WTC11 (cell line): ENCODE results near the gene ATP13A4. TPM values are rescaled to one million over a fixed set of nuclear protein-coding genes. Genes with fewer than 3 reads are reported as not detected.

ENCODE experiments used
- ATAC-seq: fragments of 200-7000 bp; cut with Tn5 transposase; 2 replicates; pipeline ENCODE4 v1.10.0; 2021; ENCODE audit warnings: mild to moderate bottlenecking, moderate library complexity
- CTCF ChIA-PET: fragments of 300-600 bp; sonication (Branson Sonifier 250); formaldehyde crosslinking; loops from one replicate; lab custom pipeline; 2021; ENCODE audit warnings: antibody characterized with exemption; lab: Charles Lee
- POLR2A ChIA-PET: fragments of 350-600 bp; sonication (Branson Sonifier 250); formaldehyde crosslinking; loops from one replicate; lab custom pipeline; 2021; ENCODE audit warnings: antibody characterized with exemption; lab: Charles Lee
- DNase-seq: peaks from one replicate; pipeline ENCODE4 v3.0.0; 2021; ENCODE audit warnings: low spot score
- H3K27ac Mint-ChIP-seq: 2 replicates; pipeline ENCODE4 v1.8.0; 2021; ENCODE audit warnings: mixed read lengths
- H3K27me3 Mint-ChIP-seq: 2 replicates; pipeline ENCODE4 v1.8.0; 2021; ENCODE audit warnings: low read depth, mild to moderate bottlenecking, moderate library complexity, mixed read lengths
- H3K36me3 Mint-ChIP-seq: 2 replicates; pipeline ENCODE4 v1.8.0; 2021; ENCODE audit warnings: mixed read lengths
- H3K4me1 Mint-ChIP-seq: 2 replicates; pipeline ENCODE4 v1.8.0; 2022; ENCODE audit warnings: mixed read lengths
- H3K4me3 Mint-ChIP-seq: 2 replicates; pipeline ENCODE4 v1.8.0; 2021; ENCODE audit warnings: mild to moderate bottlenecking, moderate library complexity, mixed read lengths
- H3K9me3 Mint-ChIP-seq: 2 replicates; pipeline ENCODE4 v1.8.0; 2021; ENCODE audit warnings: mixed read lengths
- ATF1 ChIP-seq: sonication (generic); formaldehyde crosslinking; IDR thresholded peaks from 2 replicates; pipeline ENCODE4 v1.8.1; 2023; ENCODE audit warnings: mild to moderate bottlenecking, moderate library complexity, missing genetic modification reagents
- CDX4 ChIP-seq: fragments of 250-450 bp; sonication (Bioruptor Pico); IDR thresholded peaks from 2 replicates; pipeline ENCODE4 v1.9.0; 2021; ENCODE audit warnings: moderate library complexity, mild to moderate bottlenecking, inconsistent platforms, borderline replicate concordance
- CREM ChIP-seq: sonication (generic); formaldehyde crosslinking; IDR thresholded peaks from 2 replicates; pipeline ENCODE4 v1.8.1; 2022; ENCODE audit warnings: mild to moderate bottlenecking, missing genetic modification reagents, moderate library complexity
- FOXJ3 ChIP-seq: sonication (generic); formaldehyde crosslinking; IDR thresholded peaks from 2 replicates; pipeline ENCODE4 v1.9.0; 2021; ENCODE audit warnings: missing genetic modification reagents, mild to moderate bottlenecking, borderline replicate concordance
- FOXK1 ChIP-seq: sonication (generic); formaldehyde crosslinking; IDR thresholded peaks from 2 replicates; pipeline ENCODE4 v1.8.0; 2022; ENCODE audit warnings: mild to moderate bottlenecking, moderate library complexity, missing genetic modification reagents
- HMGXB4 ChIP-seq: sonication (generic); formaldehyde crosslinking; IDR thresholded peaks from 2 replicates; pipeline ENCODE4 v1.8.1; 2023; ENCODE audit warnings: mild to moderate bottlenecking, moderate library complexity, missing genetic modification reagents
- KAT7 ChIP-seq: sonication (generic); formaldehyde crosslinking; IDR thresholded peaks from 2 replicates; pipeline ENCODE4 v1.8.1; 2023; ENCODE audit warnings: missing genetic modification reagents, mild to moderate bottlenecking, borderline replicate concordance
- MYBL2 ChIP-seq: sonication (generic); formaldehyde crosslinking; IDR thresholded peaks from 2 replicates; pipeline ENCODE4 v1.8.1; 2023; ENCODE audit warnings: mild to moderate bottlenecking, moderate library complexity, missing genetic modification reagents
- NFE2L1 ChIP-seq: sonication (generic); formaldehyde crosslinking; IDR thresholded peaks from 2 replicates; pipeline ENCODE4 v1.8.1; 2023; ENCODE audit warnings: missing genetic modification reagents
- NFYB ChIP-seq: sonication (generic); formaldehyde crosslinking; conservative IDR thresholded peaks from 2 replicates; pipeline ENCODE4 v1.8.0; 2022; ENCODE audit warnings: low read depth, missing genetic modification reagents
- NR2C2 ChIP-seq: sonication (generic); formaldehyde crosslinking; IDR thresholded peaks from 2 replicates; pipeline ENCODE4 v1.8.0; 2022; ENCODE audit warnings: mild to moderate bottlenecking, missing genetic modification reagents
- PRRX2 ChIP-seq: fragments of 250-450 bp; sonication (Bioruptor Pico); IDR thresholded peaks from 2 replicates; pipeline ENCODE4 v1.8.0; 2021; ENCODE audit warnings: mild to moderate bottlenecking
- TEAD4 ChIP-seq: sonication (generic); formaldehyde crosslinking; IDR thresholded peaks from 2 replicates; pipeline ENCODE4 v1.8.0; 2022; ENCODE audit warnings: mild to moderate bottlenecking, missing genetic modification reagents
- ZMAT4 ChIP-seq: fragments of 250-450 bp; sonication (Bioruptor Pico); IDR thresholded peaks from 2 replicates; pipeline ENCODE4 v1.9.0; 2021; ENCODE audit warnings: mild to moderate bottlenecking
- ZNF121 ChIP-seq: sonication (generic); formaldehyde crosslinking; IDR thresholded peaks from 2 replicates; pipeline ENCODE4 v1.8.0; 2023; ENCODE audit warnings: missing genetic modification reagents
- ZNF532 ChIP-seq: fragments of 250-450 bp; sonication (Bioruptor Pico); IDR thresholded peaks from 2 replicates; pipeline ENCODE4 v1.9.0; 2021; ENCODE audit warnings: mild to moderate bottlenecking, borderline replicate concordance
- total RNA-seq: library from RNA; stranded (reverse); gene quantifications from 3 replicates; pipeline ENCODE4 v1.2.3, GENCODE V29; 2021
- TF ChIP-seq, protein P1 (sequence below): sonication (generic); formaldehyde crosslinking; IDR thresholded peaks from 2 replicates; pipeline ENCODE4 v1.8.1; 2022; ENCODE audit warnings: mild to moderate bottlenecking, moderate library complexity, missing genetic modification reagents
- TF ChIP-seq, protein P2 (sequence below): fragments of 250-450 bp; sonication (Bioruptor Pico); IDR thresholded peaks from 2 replicates; pipeline ENCODE4 v2.1.2; 2022; ENCODE audit warnings: mild to moderate bottlenecking, moderate library complexity
- TF ChIP-seq, protein P3 (sequence below): sonication (generic); formaldehyde crosslinking; IDR thresholded peaks from 2 replicates; pipeline ENCODE4 v1.8.0; 2022; ENCODE audit warnings: missing genetic modification reagents

The ATP13A4 gene
- total RNA-seq, 1 experiment from 2014 or later, result 0.20 TPM

- TF ChIP-seq ZNF532 (CRISPR knock-in tag), result no peak
- no peak for TF ChIP-seq NFE2L1 (CRISPR knock-in tag)
- TF ChIP-seq, protein P1, sequence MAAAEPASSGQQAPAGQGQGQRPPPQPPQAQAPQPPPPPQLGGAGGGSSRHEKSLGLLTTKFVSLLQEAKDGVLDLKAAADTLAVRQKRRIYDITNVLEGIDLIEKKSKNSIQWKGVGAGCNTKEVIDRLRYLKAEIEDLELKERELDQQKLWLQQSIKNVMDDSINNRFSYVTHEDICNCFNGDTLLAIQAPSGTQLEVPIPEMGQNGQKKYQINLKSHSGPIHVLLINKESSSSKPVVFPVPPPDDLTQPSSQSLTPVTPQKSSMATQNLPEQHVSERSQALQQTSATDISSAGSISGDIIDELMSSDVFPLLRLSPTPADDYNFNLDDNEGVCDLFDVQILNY (CRISPR knock-in tag), result no peak
- TF ChIP-seq CREM (CRISPR knock-in tag), result no peak
- TF ChIP-seq, protein P2, sequence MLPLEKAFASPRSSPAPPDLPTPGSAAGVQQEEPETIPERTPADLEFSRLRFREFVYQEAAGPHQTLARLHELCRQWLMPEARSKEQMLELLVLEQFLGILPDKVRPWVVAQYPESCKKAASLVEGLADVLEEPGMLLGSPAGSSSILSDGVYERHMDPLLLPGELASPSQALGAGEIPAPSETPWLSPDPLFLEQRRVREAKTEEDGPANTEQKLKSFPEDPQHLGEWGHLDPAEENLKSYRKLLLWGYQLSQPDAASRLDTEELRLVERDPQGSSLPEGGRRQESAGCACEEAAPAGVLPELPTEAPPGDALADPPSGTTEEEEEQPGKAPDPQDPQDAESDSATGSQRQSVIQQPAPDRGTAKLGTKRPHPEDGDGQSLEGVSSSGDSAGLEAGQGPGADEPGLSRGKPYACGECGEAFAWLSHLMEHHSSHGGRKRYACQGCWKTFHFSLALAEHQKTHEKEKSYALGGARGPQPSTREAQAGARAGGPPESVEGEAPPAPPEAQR, result no peak
- TF ChIP-seq CDX4, result no peak
- TF ChIP-seq FOXK1 (CRISPR knock-in tag), result no peak
- TF ChIP-seq PRRX2 (CRISPR knock-in tag), result no peak
- TF ChIP-seq MYBL2, result no peak
- no peak for TF ChIP-seq FOXJ3 (CRISPR knock-in tag)
- no peak for TF ChIP-seq NR2C2 (CRISPR knock-in tag)
Measured at GRCh38 chr3:193491026-193491425, 63.7 kb downstream of the ATP13A4 start (continued).

DNA sequence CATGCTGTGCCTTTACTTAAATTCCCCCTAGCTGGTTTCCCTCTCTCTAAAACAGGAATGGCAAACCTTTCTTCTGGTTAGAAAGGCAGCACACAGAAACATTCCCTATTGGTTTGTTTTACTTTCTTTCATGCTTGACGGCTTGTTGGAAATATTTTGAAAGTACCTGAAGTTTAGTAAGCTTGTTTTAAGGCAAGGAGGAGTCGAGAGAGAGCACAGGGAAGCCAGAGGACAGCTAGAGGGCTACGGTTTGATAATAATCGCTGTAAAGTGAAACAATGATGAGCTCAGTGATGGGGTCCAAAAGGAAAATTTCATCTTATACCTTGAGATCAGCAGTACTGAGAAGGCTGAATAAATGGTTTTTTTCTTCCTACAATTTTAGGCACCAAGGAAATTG is 64.1 kb downstream of the ATP13A4 start:
- ATAC-seq (no peak), DNase-seq (no peak)
- ChIA-PET CTCF (no interaction called here), POLR2A (no interaction called here)
- H3K27ac Mint-ChIP-seq, result no peak overlapping the region
- no peak overlapping the region for H3K4me3 Mint-ChIP-seq
- no peaks in the 10 kb centered on the region for H3K9me3 Mint-ChIP-seq
- no peaks in the 10 kb centered on the region for H3K4me1 Mint-ChIP-seq
- no peaks in the 10 kb centered on the region for H3K27me3 Mint-ChIP-seq
- H3K36me3 Mint-ChIP-seq, result no peaks in the 10 kb centered on the region
- TF ChIP-seq ZNF121 (CRISPR knock-in tag) (no peak), ATF1 (CRISPR knock-in tag) (no peak), NFYB (no peak), HMGXB4 (CRISPR knock-in tag) (no peak), ZMAT4 (CRISPR knock-in tag) (no peak), KAT7 (no peak), TEAD4 (no peak)
- TF ChIP-seq, protein P2, result no peak
- TF ChIP-seq, protein P3, sequence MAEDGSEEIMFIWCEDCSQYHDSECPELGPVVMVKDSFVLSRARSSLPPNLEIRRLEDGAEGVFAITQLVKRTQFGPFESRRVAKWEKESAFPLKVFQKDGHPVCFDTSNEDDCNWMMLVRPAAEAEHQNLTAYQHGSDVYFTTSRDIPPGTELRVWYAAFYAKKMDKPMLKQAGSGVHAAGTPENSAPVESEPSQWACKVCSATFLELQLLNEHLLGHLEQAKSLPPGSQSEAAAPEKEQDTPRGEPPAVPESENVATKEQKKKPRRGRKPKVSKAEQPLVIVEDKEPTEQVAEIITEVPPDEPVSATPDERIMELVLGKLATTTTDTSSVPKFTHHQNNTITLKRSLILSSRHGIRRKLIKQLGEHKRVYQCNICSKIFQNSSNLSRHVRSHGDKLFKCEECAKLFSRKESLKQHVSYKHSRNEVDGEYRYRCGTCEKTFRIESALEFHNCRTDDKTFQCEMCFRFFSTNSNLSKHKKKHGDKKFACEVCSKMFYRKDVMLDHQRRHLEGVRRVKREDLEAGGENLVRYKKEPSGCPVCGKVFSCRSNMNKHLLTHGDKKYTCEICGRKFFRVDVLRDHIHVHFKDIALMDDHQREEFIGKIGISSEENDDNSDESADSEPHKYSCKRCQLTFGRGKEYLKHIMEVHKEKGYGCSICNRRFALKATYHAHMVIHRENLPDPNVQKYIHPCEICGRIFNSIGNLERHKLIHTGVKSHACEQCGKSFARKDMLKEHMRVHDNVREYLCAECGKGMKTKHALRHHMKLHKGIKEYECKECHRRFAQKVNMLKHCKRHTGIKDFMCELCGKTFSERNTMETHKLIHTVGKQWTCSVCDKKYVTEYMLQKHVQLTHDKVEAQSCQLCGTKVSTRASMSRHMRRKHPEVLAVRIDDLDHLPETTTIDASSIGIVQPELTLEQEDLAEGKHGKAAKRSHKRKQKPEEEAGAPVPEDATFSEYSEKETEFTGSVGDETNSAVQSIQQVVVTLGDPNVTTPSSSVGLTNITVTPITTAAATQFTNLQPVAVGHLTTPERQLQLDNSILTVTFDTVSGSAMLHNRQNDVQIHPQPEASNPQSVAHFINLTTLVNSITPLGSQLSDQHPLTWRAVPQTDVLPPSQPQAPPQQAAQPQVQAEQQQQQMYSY, result no peak
